Measurements from ENCODE around the gene L3MBTL4. TPM values are rescaled to one million over a fixed set of nuclear protein-coding genes. Genes with fewer than 3 reads are reported as not detected.
"Not testable (repeated sequence)": the region's sequence is repeated elsewhere in the genome, so short reads cannot be mapped to it uniquely, and the experiment has no call there.

L3MBTL4 gene
- total RNA-seq, 1 donor from 2014 or later = under 0.01 TPM

DNA sequence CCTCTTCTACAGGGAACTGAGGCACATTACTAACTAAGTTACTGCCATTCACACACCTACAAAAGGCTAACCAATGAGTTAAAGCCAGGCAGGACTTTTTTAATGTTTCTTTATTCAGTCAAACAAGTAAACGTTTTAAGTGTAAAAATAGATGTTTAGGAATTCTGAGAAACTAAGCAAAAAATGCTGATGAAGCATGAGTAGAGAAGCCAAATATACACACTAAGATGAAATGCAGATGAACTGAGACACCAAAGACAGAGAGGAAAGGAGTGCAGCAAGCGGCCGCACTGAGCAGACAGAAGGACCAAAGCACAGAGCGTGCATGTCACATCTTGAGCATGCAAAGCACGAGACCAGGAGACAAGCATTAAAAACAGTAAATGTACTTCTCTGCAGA is 17.9 kb downstream of the L3MBTL4 start:
- DNase-seq (ENCODE audit: low read depth) (no peak), FAIRE-seq (no peak)
- H3K36me3 ChIP-seq (ENCODE audit: control insufficient read depth, insufficient read depth, low read length) = no peaks in the 10 kb centered on the region
- H3K4me3 ChIP-seq (ENCODE audit: low read depth, low read length) = no peak overlapping the region
- H3K27me3 ChIP-seq (ENCODE audit: control insufficient read depth, insufficient read depth, low read length) = no peaks in the 10 kb centered on the region
- TF ChIP-seq, protein P1, sequence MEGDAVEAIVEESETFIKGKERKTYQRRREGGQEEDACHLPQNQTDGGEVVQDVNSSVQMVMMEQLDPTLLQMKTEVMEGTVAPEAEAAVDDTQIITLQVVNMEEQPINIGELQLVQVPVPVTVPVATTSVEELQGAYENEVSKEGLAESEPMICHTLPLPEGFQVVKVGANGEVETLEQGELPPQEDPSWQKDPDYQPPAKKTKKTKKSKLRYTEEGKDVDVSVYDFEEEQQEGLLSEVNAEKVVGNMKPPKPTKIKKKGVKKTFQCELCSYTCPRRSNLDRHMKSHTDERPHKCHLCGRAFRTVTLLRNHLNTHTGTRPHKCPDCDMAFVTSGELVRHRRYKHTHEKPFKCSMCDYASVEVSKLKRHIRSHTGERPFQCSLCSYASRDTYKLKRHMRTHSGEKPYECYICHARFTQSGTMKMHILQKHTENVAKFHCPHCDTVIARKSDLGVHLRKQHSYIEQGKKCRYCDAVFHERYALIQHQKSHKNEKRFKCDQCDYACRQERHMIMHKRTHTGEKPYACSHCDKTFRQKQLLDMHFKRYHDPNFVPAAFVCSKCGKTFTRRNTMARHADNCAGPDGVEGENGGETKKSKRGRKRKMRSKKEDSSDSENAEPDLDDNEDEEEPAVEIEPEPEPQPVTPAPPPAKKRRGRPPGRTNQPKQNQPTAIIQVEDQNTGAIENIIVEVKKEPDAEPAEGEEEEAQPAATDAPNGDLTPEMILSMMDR (IDR thresholded peaks at IDR 0.05; ENCODE audit: insufficient read depth, low read length, severe bottlenecking) = no peak

DNA sequence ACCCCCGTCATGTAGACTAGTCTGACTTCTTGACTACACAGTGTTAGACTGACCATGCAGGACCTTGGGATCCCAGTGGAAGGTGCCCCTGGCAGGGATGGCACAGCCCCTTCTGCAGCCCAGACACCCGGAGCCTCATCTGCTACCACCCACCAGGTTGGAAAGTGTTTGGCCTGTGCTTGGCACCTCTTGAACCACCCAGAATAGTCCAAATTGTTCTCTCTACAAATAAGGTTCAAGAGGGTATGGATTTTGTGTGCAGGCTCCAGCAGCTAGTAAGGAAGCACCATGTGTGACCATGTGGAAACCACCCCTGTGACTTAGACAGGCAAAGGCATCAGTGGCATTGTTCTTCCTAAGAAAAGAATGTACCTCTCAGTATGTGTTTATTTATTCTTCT is 18.4 kb downstream of the L3MBTL4 start:
- Histone ChIP-seq H3K36me3 (ENCODE audit: control insufficient read depth, insufficient read depth, low read length) (no peaks in the 10 kb centered on the region), H3K27me3 (ENCODE audit: control insufficient read depth, insufficient read depth, low read length) (no peaks in the 10 kb centered on the region), H3K4me3 (ENCODE audit: low read depth, low read length) (no peak overlapping the region)
- TF ChIP-seq, protein P1 (IDR thresholded peaks at IDR 0.05; ENCODE audit: insufficient read depth, low read length, severe bottlenecking) = no peak
- no peak for FAIRE-seq
- no peak for DNase-seq (ENCODE audit: low read depth)

- Histone ChIP-seq H3K27me3 (ENCODE audit: control insufficient read depth, insufficient read depth, low read length) (no peaks in the 10 kb centered on the region), H3K36me3 (ENCODE audit: control insufficient read depth, insufficient read depth, low read length) (no peaks in the 10 kb centered on the region), H3K4me3 (ENCODE audit: low read depth, low read length) (no peak overlapping the region)
- DNase-seq (ENCODE audit: low read depth) (no peak), FAIRE-seq (no peak)
- TF ChIP-seq, protein P1 (IDR thresholded peaks at IDR 0.05; ENCODE audit: insufficient read depth, low read length, severe bottlenecking) = no peak
Measured at GRCh38 chr18:6389005-6389404, 25.7 kb downstream of the L3MBTL4 start.

- no peak overlapping the region for H3K4me3 ChIP-seq (ENCODE audit: low read depth, low read length)
- TF ChIP-seq, protein P1 (IDR thresholded peaks at IDR 0.05; ENCODE audit: insufficient read depth, low read length, severe bottlenecking) = no peak
- no peaks in the 10 kb centered on the region for H3K36me3 ChIP-seq (ENCODE audit: control insufficient read depth, insufficient read depth, low read length)
- H3K27me3 ChIP-seq (ENCODE audit: control insufficient read depth, insufficient read depth, low read length) = no peaks in the 10 kb centered on the region
- FAIRE-seq (no peak), DNase-seq (ENCODE audit: low read depth) (no peak)
Measured at GRCh38 chr18:6382963-6383362, 31.7 kb downstream of the L3MBTL4 start.

DNA sequence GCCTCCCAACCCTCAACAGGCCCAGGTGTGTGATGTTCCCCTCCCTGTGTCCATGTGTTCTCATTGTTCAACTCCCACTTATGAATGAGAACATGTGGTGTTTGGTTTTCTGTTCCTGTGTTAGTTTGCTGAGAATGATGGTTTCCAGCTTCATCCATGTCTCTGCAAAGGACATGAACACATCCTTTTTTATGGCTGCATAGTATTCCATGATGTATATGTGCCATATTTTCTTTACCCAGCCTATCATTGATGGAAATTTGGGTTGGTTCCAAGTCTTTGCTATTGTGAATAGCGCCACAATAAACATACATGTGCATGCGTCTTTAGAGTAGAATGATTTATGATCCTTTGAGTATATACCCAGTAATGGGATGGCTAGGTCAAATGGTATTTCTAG is 37.2 kb downstream of the L3MBTL4 start:
- not testable (repeated sequence) for H3K27me3 ChIP-seq (ENCODE audit: control insufficient read depth, insufficient read depth, low read length); H3K4me3 ChIP-seq (ENCODE audit: low read depth, low read length); FAIRE-seq; DNase-seq (ENCODE audit: low read depth); H3K36me3 ChIP-seq (ENCODE audit: control insufficient read depth, insufficient read depth, low read length)

DNA sequence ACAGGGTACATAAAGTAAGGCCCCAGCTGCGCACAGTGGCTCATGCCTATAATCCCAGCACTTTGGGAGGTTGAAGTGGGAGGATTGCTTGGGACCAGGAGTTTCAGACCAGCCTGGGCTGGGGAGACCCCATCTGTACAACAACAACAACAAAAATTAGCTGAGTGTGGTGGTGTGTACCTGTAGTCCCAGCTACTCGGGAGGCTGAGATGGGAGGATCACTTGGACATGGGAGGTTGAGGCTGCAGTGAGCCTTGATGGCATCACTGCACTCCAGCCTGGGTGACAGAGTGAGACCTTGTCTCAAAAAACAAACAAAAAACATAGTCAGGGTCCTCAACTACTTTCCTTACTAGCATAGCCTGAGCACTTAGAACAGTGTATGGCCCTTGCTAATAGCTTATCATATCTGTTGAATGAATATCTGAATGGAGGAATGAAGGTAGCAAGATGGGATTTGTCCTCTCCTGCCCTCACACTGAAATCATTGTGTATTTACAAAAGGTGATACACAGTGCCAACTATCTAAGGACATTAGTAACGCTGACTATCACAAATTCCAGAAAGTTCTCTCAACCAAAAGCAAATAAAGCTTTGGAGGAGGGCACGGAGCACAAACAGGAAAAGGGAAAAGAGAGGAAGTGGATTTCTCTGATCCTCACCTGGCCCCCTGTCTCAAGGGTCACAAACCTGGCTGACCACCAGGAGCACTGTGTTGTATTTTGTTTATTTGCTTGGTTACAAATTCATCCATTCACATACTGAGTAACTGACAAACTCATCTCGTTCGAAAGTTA is 38.1 kb downstream of the L3MBTL4 start:
- TF ChIP-seq, protein P1 (IDR thresholded peaks at IDR 0.05; ENCODE audit: insufficient read depth, low read length, severe bottlenecking) = no peak
- H3K4me3 ChIP-seq (ENCODE audit: low read depth, low read length) = no peak overlapping the region
- H3K27me3 ChIP-seq (ENCODE audit: control insufficient read depth, insufficient read depth, low read length) = no peaks in the 10 kb centered on the region
- DNase-seq (ENCODE audit: low read depth) (peak; percentile 64), FAIRE-seq (no peak)
- H3K36me3 ChIP-seq (ENCODE audit: control insufficient read depth, insufficient read depth, low read length) = no peaks in the 10 kb centered on the region
